GM15510 (cell line): ENCODE measurements around the gene SPTBN1.

Source experiments
- POLR2A ChIP-seq: IDR thresholded peaks from 3 replicates; pipeline ENCODE4 v1.6.1; 2011; ENCODE audit warnings: borderline replicate concordance; ENCODE audit not compliant: insufficient read length; ENCODE audit errors: extremely low read depth

SPTBN1 gene

GRCh38 chr2:54595999-54596902 lies 140.1 kb downstream of the SPTBN1 start:
- no peak for TF ChIP-seq POLR2A

GRCh38 chr2:54597153-54597848 lies 141.2 kb downstream of the SPTBN1 start:
- no peak for TF ChIP-seq POLR2A

GRCh38 chr2:54598347-54599325 lies 142.5 kb downstream of the SPTBN1 start:
- TF ChIP-seq POLR2A = no peak

GRCh38 chr2:54599326-54599710 lies 143.2 kb downstream of the SPTBN1 start:
- TF ChIP-seq POLR2A = no peak

GRCh38 chr2:54599914-54600313 lies 143.8 kb downstream of the SPTBN1 start:
- TF ChIP-seq POLR2A = no peak

- TF ChIP-seq POLR2A = no peak
Observed at GRCh38 chr2:54601339-54601738, 145.2 kb downstream of the SPTBN1 start.

- no peak for TF ChIP-seq POLR2A
Observed at GRCh38 chr2:54602736-54603322, 146.7 kb downstream of the SPTBN1 start.

GRCh38 chr2:54603357-54603756 lies 147.2 kb downstream of the SPTBN1 start:
- TF ChIP-seq POLR2A = no peak

GRCh38 chr2:54603796-54604195 lies 147.7 kb downstream of the SPTBN1 start:
- no peak for TF ChIP-seq POLR2A

- no peak for TF ChIP-seq POLR2A
Observed at GRCh38 chr2:54604871-54605270, 148.7 kb downstream of the SPTBN1 start.

- no peak for TF ChIP-seq POLR2A
Observed at GRCh38 chr2:54605836-54606235, 149.7 kb downstream of the SPTBN1 start.

- no peak for TF ChIP-seq POLR2A
Observed at GRCh38 chr2:54606393-54606958, 150.3 kb downstream of the SPTBN1 start.

GRCh38 chr2:54608224-54608623 lies 152.1 kb downstream of the SPTBN1 start:
- TF ChIP-seq POLR2A = no peak

GRCh38 chr2:54609241-54609640 lies 153.1 kb downstream of the SPTBN1 start:
- no peak for TF ChIP-seq POLR2A

- TF ChIP-seq POLR2A = no peak
Observed at GRCh38 chr2:54609647-54610046, 153.5 kb downstream of the SPTBN1 start.

GRCh38 chr2:54610700-54611099 lies 154.6 kb downstream of the SPTBN1 start:
- TF ChIP-seq POLR2A = no peak
